Cardiac muscle cell (in vitro differentiated cells and primary cell): Measurements from ENCODE around the gene PPP4R2. TPM values are rescaled to one million over a fixed set of nuclear protein-coding genes. Genes with fewer than 3 reads are reported as not detected.

Experiments
- DNase-seq, 2 donors: peaks; one replicate each; pipeline versions ENCODE4 v3.0.0 to v3.0.0-alpha.2; 2010 to 2017; ENCODE audit warnings: low read depth in 1 of 2, low spot score in 1 of 2
- H3K27ac ChIP-seq: fragments of 200-600 bp; sonication (generic); 2 replicates; pipeline ENCODE4 v1.5.1; 2016
- H3K27me3 ChIP-seq: fragments of 200-600 bp; sonication (generic); 2 replicates; pipeline ENCODE4 v1.6.0; 2016; ENCODE audit warnings: control low read depth
- H3K36me3 ChIP-seq: fragments of 200-600 bp; sonication (generic); 2 replicates; pipeline ENCODE4 v1.5.1; 2016; ENCODE audit warnings: control low read depth
- H3K4me1 ChIP-seq: fragments of 200-600 bp; sonication (generic); 2 replicates; pipeline ENCODE4 v1.8.1; 2017; ENCODE audit warnings: low read depth, mild to moderate bottlenecking, mixed run types
- H3K4me3 ChIP-seq: fragments of 200-600 bp; sonication (generic); 2 replicates; pipeline ENCODE4 v1.5.1; 2016; ENCODE audit warnings: mild to moderate bottlenecking
- H3K9me3 ChIP-seq: fragments of 200-600 bp; sonication (generic); 2 replicates; pipeline ENCODE4 v1.5.1; 2017; ENCODE audit warnings: low read depth, mild to moderate bottlenecking, control low read depth
- polyA plus RNA-seq: library from polyadenylated mRNA; unstranded; fragments of >200 nt; fragmentation: Nextera tagmentation; extraction: Ambion mirVana; gene quantifications from 2 replicates; pipeline ENCODE4 v1.2.1, GENCODE V29; 2016
- total RNA-seq: library from RNA; depleted of rRNA; stranded (reverse); fragments of >200 nt; gene quantifications from 2 replicates; pipeline ENCODE4 v1.2.3, GENCODE V29; 2016
- TF ChIP-seq, protein P1 (sequence below): IDR thresholded peaks from 2 replicates; pipeline ENCODE4 v1.5.1; 2012; ENCODE audit warnings: low read depth, mild to moderate bottlenecking, low read length

Gene PPP4R2
- total and polyA plus RNA-seq, 2 experiments from 2014 or later, result 44.8 to 49.1 TPM

DNA sequence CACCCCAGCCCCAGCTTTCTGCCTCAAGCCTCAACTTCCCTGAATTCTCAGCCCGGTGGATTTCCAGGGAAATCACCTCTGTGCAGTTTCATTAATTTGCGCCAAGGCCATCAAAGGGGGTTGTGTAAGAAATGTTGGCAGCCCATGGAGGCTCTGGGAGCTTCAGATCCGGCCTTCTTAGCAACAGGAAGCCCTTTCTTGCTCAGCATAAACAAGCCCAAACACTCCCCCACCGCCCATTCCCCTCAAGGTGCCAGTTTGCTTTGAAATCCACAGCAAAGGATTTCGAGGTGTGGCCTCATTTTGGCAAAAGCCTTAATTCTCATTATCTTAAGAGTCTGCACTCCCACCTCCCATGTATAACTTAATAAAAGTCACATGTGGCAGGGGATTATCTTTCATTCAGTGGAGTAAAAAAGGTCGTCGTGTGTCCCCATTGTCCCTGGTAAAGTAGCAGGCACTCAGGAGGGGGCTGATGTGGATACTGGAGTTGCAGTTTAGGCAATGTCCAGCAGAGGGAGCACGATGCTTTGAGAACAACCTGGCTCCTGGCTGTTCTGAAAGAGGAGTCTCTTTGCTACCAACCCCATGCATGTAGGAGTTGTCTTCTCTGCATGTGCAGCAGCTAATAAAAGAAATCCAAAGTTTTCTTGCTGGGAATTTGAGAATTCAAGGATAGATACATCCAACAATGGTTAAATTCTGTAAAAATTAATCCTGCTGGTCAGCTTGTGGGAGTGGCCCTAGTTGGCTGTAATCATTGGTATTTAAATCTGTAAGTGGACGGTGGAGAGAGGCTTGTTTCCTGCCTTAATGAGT is 104.3 kb downstream of the PPP4R2 start:
- H3K27ac ChIP-seq, result no peak overlapping the region
- DNase-seq, result peak; percentile 86 to 90
- TF ChIP-seq, protein P1, sequence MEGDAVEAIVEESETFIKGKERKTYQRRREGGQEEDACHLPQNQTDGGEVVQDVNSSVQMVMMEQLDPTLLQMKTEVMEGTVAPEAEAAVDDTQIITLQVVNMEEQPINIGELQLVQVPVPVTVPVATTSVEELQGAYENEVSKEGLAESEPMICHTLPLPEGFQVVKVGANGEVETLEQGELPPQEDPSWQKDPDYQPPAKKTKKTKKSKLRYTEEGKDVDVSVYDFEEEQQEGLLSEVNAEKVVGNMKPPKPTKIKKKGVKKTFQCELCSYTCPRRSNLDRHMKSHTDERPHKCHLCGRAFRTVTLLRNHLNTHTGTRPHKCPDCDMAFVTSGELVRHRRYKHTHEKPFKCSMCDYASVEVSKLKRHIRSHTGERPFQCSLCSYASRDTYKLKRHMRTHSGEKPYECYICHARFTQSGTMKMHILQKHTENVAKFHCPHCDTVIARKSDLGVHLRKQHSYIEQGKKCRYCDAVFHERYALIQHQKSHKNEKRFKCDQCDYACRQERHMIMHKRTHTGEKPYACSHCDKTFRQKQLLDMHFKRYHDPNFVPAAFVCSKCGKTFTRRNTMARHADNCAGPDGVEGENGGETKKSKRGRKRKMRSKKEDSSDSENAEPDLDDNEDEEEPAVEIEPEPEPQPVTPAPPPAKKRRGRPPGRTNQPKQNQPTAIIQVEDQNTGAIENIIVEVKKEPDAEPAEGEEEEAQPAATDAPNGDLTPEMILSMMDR, result peak; percentile 94
- H3K4me3 ChIP-seq, result no peak overlapping the region
- no peaks in the 10 kb centered on the region for H3K27me3 ChIP-seq
- no peaks in the 10 kb centered on the region for H3K36me3 ChIP-seq
- no peaks in the 10 kb centered on the region for H3K9me3 ChIP-seq
- H3K4me1 ChIP-seq, result peaks cover 7% of the 10 kb centered on the region

DNA sequence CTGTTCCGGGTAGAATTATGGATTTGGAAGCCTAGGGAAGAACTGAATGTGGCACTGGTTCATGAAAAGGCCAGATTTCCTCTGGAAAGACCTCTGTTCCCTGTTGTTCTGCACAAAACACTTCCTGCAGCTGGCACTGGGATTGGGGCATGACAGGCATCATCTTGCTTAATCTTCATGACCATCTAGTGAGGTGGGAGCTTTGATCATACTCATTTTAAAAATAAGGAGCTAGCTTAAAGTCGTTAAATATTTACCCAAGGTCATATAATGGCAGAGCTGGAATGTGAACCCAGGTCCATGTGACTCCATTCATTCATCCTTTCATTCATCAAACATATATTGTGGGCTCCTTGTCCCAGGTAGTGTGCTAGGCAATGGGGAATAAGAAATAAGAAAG is 105.3 kb downstream of the PPP4R2 start:
- H3K4me3 ChIP-seq, result no peak overlapping the region
- peaks cover 7% of the 10 kb centered on the region for H3K4me1 ChIP-seq
- TF ChIP-seq, protein P1, result no peak
- no peaks in the 10 kb centered on the region for H3K27me3 ChIP-seq
- H3K27ac ChIP-seq, result no peak overlapping the region
- H3K36me3 ChIP-seq, result no peaks in the 10 kb centered on the region
- no peak for DNase-seq
- H3K9me3 ChIP-seq, result no peaks in the 10 kb centered on the region

DNA sequence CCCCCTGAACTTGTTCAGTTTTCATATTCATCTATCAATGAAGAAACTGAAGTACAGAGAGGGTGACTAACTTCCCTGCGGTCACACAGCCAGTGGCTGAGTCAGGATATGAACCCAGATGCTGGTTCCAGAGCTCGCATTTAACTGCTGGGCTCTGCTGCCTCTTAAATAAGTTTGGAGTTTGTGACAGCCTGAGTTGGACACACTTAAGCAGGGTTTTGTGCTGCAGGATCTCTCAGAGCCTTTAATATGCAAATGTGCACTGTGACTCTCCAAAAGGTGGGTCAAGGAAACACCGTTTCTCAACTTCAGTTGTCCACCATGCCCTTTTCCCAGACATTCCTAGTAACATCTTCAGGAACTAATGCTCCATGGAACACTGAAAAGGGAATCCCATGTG is 110.6 kb downstream of the PPP4R2 start:
- H3K4me1 ChIP-seq, result no peaks in the 10 kb centered on the region
- no peaks in the 10 kb centered on the region for H3K36me3 ChIP-seq
- H3K27ac ChIP-seq, result no peak overlapping the region

DNA sequence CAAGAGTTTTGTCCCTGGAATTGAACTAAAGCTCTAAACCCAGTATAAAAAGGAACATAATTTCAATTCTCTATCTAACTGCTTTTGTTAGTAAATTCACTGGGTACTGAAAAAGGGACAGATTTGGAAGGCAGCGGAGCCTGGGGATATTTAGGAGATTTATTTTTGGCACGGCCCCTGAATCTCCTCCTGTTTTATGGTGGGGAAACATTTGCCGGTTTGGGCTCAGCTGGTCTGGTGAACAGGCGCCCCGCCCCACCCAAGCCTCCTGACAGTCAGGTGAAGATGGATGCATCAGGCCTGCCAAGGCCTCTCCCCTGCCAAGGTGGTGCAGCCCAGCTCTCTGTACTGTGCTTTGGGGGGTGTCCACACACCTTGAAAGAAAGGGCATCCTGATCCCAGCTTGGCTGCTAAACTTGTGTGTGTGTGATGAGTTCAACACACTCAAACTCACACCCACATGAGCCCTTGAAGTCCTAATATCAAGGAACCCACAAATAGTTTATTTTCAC is 111.1 kb downstream of the PPP4R2 start:
- no peak for DNase-seq
- no peaks in the 10 kb centered on the region for H3K36me3 ChIP-seq
- no peaks in the 10 kb centered on the region for H3K4me1 ChIP-seq
- TF ChIP-seq, protein P1, result no peak
- no peak overlapping the region for H3K27ac ChIP-seq
- H3K9me3 ChIP-seq, result no peaks in the 10 kb centered on the region
- H3K4me3 ChIP-seq, result no peak overlapping the region
- H3K27me3 ChIP-seq, result no peaks in the 10 kb centered on the region

More for the DNA sequence above, 110.6 kb downstream of the PPP4R2 start:
- no peak overlapping the region for H3K4me3 ChIP-seq
- no peak for DNase-seq
- H3K27me3 ChIP-seq, result no peaks in the 10 kb centered on the region
- H3K9me3 ChIP-seq, result no peaks in the 10 kb centered on the region
- TF ChIP-seq, protein P1, result no peak

DNA sequence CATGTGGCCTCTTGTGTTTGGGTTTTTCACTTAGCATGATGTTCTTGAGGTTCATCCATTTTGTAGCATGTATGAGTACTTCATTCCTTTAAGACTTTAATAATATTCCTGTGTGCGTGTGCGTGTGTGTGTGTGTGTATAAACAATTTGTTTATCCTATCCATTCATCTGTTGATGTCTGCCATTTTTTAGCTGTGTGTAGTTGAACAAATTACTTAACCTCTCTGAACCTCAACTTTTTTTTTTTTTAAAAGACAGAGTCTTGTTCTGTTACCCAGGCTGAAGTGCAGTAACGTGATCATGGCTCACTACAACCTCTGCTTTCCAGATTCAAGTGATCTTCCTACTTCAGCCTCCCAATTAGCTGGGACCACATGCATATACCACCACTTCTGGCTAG is 112.1 kb downstream of the PPP4R2 start:
- no peaks in the 10 kb centered on the region for H3K36me3 ChIP-seq
- no peaks in the 10 kb centered on the region for H3K4me1 ChIP-seq
- TF ChIP-seq, protein P1, result no peak
- no peaks in the 10 kb centered on the region for H3K9me3 ChIP-seq
- H3K4me3 ChIP-seq, result no peak overlapping the region
- H3K27me3 ChIP-seq, result no peaks in the 10 kb centered on the region
- DNase-seq, result no peak
- no peak overlapping the region for H3K27ac ChIP-seq
